NB4 (cell line): ENCODE data around the gene IMMP1L.

Experiments used
- CTCF ChIP-seq: IDR thresholded peaks from one replicate; pipeline ENCODE4 v1.5.1; 2012; ENCODE audit warnings: low read depth, low read length
- POLR2A ChIP-seq: IDR thresholded peaks from 2 replicates; pipeline ENCODE4 v1.6.1; 2011; ENCODE audit warnings: mild to moderate bottlenecking; ENCODE audit not compliant: insufficient read length; ENCODE audit errors: extremely low read depth

GRCh38 chr11:31417357-31417756 lies 92.1 kb downstream of the IMMP1L start:
- TF ChIP-seq CTCF (no peak), POLR2A (no peak)
